Esophagus muscularis mucosa (tissue), 4 donors: ENCODE results near the gene INPP5F. TPM values are rescaled to one million over a fixed set of nuclear protein-coding genes. Genes with fewer than 3 reads are reported as not detected.

ENCODE experiments used
- DNase-seq: peaks from one replicate; pipeline ENCODE4 v3.0.0-alpha.2; 2017; ENCODE audit errors: extremely low spot score
- H3K27ac ChIP-seq, 4 donors: fragments of 200-600 bp; sonication (generic); replicated peaks in 1 of 4; 1 replicate in 3 of 4; 2 replicates in 1 of 4; pipeline ENCODE4 v1.5.1; 2016 to 2019; ENCODE audit warnings: mild to moderate bottlenecking in 1 of 4
- H3K27me3 ChIP-seq, 4 donors: fragments of 200-600 bp; sonication (generic); one replicate each; pipeline versions ENCODE4 v1.5.1 to v1.6.0; 2016 to 2019
- H3K36me3 ChIP-seq, 4 donors: fragments of 200-600 bp; sonication (generic); one replicate each; pipeline ENCODE4 v1.5.1; 2016 to 2019
- H3K4me1 ChIP-seq, 4 donors: fragments of 200-600 bp; sonication (generic); one replicate each; pipeline ENCODE4 v1.5.1; 2016 to 2019
- H3K4me3 ChIP-seq, 4 donors: fragments of 200-600 bp; sonication (generic); 1 replicate in 2 of 4; 2 replicates in 2 of 4; pipeline ENCODE4 v1.5.1; 2016 to 2019; ENCODE audit warnings: mild to moderate bottlenecking in 4 of 4, moderate library complexity in 1 of 4
- H3K9me3 ChIP-seq, 4 donors: fragments of 200-600 bp; sonication (generic); 1 replicate in 3 of 4; 2 replicates in 1 of 4; pipeline ENCODE4 v1.5.1; 2016 to 2019
- CTCF ChIP-seq, 3 experiments: fragments of 200-600 bp in 2 of 3; fragments of 450-650 bp in 1 of 3; sonication (generic) in 2 of 3; IDR thresholded peaks; one replicate each; pipeline ENCODE4 v1.5.1; 2017 to 2019; ENCODE audit warnings: antibody characterized with exemption in 3 of 3, mild to moderate bottlenecking in 2 of 3, moderate library complexity in 1 of 3
- EP300 ChIP-seq: sonication (generic); formaldehyde crosslinking; IDR thresholded peaks from one replicate; pipeline ENCODE4 v1.6.1; 2017; ENCODE audit warnings: antibody characterized with exemption
- POLR2A ChIP-seq: fragments of 450-650 bp; IDR thresholded peaks from one replicate; pipeline ENCODE4 v1.6.1; 2017; ENCODE audit warnings: antibody characterized with exemption, moderate library complexity, mild to moderate bottlenecking, low read depth
- POLR2AphosphoS5 ChIP-seq, 2 donors: sonication (generic); formaldehyde crosslinking; IDR thresholded peaks; one replicate each; pipeline ENCODE4 v1.6.1; 2017; ENCODE audit warnings: antibody characterized with exemption in 2 of 2
- WGBS: methylation state at CpG from one replicate; pipeline ENCODE4 v1.1.5; 2018; 5-methylcytosine and 5-hydroxymethylcytosine counted together
- intact Hi-C: fragments of 100-400 bp; cut with DNase I; formaldehyde crosslinking; loops from one replicate; pipeline ENCODE4 v1.15.1; 2023
- total RNA-seq, 4 donors: library from RNA; depleted of rRNA; stranded (reverse); fragments of >200 nt; gene quantifications; one replicate each; pipeline versions ENCODE4 v1.1.0 to v1.2.1, GENCODE V29; 2016

INPP5F gene
- total RNA-seq, 4 donors from 2014 or later: 15.1 to 24.0 (median 19.0) TPM

GRCh38 chr10:119830851-119831250 lies 105.0 kb downstream of the INPP5F start:
- TF ChIP-seq POLR2A (no peak), CTCF (IDR thresholded peaks at IDR 0.05) (no peak), POLR2AphosphoS5 (IDR thresholded peaks at IDR 0.05) (no peak), EP300 (no peak)
- 79% methylated on average over 4 of the region's 4 CpGs for whole genome bisulfite sequencing

GRCh38 chr10:119831656-119832055 lies 105.8 kb downstream of the INPP5F start:
- H3K36me3 ChIP-seq: peaks cover 19 to 98% (median 75%) of the 10 kb centered on the region in 4 donors
- intact Hi-C loops: no loop called here
- TF ChIP-seq CTCF (IDR thresholded peaks at IDR 0.05) (no peak), POLR2A (no peak), EP300 (no peak), POLR2AphosphoS5 (IDR thresholded peaks at IDR 0.05) (no peak)
- 89% methylated on average over 11 of the region's 11 CpGs for WGBS
- peaks cover 0 to 23% (median 14%) of the 10 kb centered on the region in 4 donors for H3K4me1 ChIP-seq
- H3K4me3 ChIP-seq: no peak overlapping the region
- no peak for DNase-seq
- no peaks in the 10 kb centered on the region for H3K27me3 ChIP-seq
- no peaks in the 10 kb centered on the region for H3K9me3 ChIP-seq
- no peak overlapping the region for H3K27ac ChIP-seq

More at GRCh38 chr10:119830851-119831250, 105.0 kb downstream of the INPP5F start:
- no peaks in the 10 kb centered on the region for H3K27me3 ChIP-seq
- peaks cover 11 to 92% (median 67%) of the 10 kb centered on the region in 4 donors for H3K36me3 ChIP-seq
- intact Hi-C loops: no loop called here
- peaks cover 0 to 27% (median 14%) of the 10 kb centered on the region in 4 donors for H3K4me1 ChIP-seq
- no peak overlapping the region for H3K4me3 ChIP-seq
- no peaks in the 10 kb centered on the region for H3K9me3 ChIP-seq
- no peak overlapping the region for H3K27ac ChIP-seq
- no peak for DNase-seq

GRCh38 chr10:119832951-119833350 lies 107.1 kb downstream of the INPP5F start:
- peaks cover 0 to 10% (median 2%) of the 10 kb centered on the region in 4 donors for H3K4me1 ChIP-seq
- H3K9me3 ChIP-seq: no peaks in the 10 kb centered on the region
- no peak for DNase-seq
- intact Hi-C loops: no loop called here
- H3K27me3 ChIP-seq: no peaks in the 10 kb centered on the region
- TF ChIP-seq CTCF (IDR thresholded peaks at IDR 0.05) (no peak), POLR2A (no peak), POLR2AphosphoS5 (IDR thresholded peaks at IDR 0.05) (no peak), EP300 (no peak)
- no peak overlapping the region for H3K4me3 ChIP-seq
- peaks cover 20 to 100% (median 84%) of the 10 kb centered on the region in 4 donors for H3K36me3 ChIP-seq
- WGBS: 100% methylated on average over 2 of the region's 2 CpGs
- H3K27ac ChIP-seq: no peak overlapping the region

- TF ChIP-seq POLR2AphosphoS5 (IDR thresholded peaks at IDR 0.05) (no peak), POLR2A (no peak), CTCF (IDR thresholded peaks at IDR 0.05) (no peak), EP300 (no peak)
- Histone ChIP-seq H3K4me3 (no peak overlapping the region), H3K9me3 (no peaks in the 10 kb centered on the region), H3K27ac (no peak overlapping the region), H3K4me1 (no peaks in the 10 kb centered on the region), H3K27me3 (no peaks in the 10 kb centered on the region), H3K36me3 (peaks cover 22 to 100% (median 94%) of the 10 kb centered on the region in 4 donors)
- no peak for DNase-seq
- intact Hi-C loops: no loop called here
- WGBS: 93% methylated on average over 4 of the region's 4 CpGs
Observed at GRCh38 chr10:119834188-119834587, 108.3 kb downstream of the INPP5F start.

GRCh38 chr10:119845656-119846055 lies 119.8 kb downstream of the INPP5F start:
- H3K36me3 ChIP-seq: peaks cover 56 to 98% (median 85%) of the 10 kb centered on the region in 4 donors
- no peaks in the 10 kb centered on the region for H3K27me3 ChIP-seq
- DNase-seq: no peak
- no peak overlapping the region for H3K4me3 ChIP-seq
- intact Hi-C loops: no loop called here
- no peaks in the 10 kb centered on the region for H3K4me1 ChIP-seq
- no peak overlapping the region for H3K27ac ChIP-seq
- no peaks in the 10 kb centered on the region for H3K9me3 ChIP-seq
- TF ChIP-seq EP300 (no peak), CTCF (IDR thresholded peaks at IDR 0.05) (no peak), POLR2A (no peak), POLR2AphosphoS5 (IDR thresholded peaks at IDR 0.05) (no peak)
- WGBS: 90% methylated on average over 1 of the region's 1 CpG
